Measurements from ENCODE around the gene ETV1.

Gene ETV1

DNA sequence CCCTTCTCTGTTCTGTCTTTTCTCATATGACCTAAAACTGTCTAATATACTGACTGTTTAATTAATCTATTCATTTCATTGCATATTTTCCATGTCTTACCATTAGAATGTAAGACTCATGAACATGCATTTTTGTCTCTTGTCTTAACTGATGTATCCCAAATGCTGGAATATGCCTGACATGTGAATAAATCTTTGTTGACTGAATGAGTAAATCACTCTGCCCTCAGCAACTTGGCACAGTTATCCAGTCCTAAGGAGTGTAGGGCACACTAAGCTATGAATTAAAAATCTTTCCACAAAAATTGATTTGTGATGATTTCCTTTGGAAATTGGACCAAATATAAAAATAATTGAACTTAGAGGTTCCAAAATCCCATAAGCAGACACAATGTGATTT is 111.3 kb downstream of the ETV1 start:
- DNase-seq: no peak

DNA sequence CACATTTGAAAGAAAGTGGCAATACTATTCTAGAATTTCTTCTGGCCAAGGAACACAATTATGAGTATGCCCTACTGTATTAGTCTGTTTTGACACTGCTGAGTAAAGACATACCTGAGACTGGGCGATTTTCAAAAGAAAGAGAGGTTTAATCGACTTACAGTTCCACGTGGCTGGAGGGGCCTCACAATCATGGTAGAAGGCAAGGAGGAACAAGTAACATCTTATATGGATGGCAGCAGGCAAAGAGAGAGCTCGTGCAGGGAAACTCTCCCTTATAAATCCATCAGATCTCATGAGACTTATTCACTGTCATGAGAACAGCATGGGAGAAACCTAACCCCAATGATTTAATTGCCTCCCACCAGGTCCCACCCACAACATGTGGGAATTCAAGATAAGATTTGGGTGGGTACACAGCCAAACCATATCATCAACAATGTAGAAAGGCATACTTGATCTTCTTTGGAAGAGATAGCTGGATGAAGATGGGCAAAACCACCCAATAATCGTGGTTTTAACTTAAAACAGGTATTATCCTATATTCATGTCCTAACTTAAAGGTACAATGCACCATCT is 113.9 kb downstream of the ETV1 start:
- no peak for DNase-seq

- no peak for DNase-seq
Measured at GRCh38 chr7:13874783-13875182, 114.7 kb downstream of the ETV1 start.

GRCh38 chr7:13872709-13873108 is 116.8 kb downstream of the ETV1 start:
- no peak for DNase-seq

DNA sequence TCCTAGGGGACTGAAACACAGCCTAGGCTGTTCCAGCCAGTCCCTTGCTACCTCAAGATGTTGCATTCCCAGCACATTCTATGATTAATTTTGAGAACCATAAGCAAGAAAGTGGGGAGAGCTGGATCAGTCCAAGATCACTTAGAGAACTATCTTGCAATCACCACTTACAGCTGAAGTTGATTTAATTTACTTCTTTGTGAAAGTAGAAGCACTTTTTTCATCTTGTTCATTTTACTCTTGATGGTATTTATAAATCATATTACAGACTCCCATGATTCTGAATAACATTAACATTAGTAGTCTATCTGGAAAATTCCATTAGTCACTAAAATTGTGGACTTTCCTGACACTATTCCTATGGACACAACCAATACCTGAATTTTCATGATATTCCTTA is 118.5 kb downstream of the ETV1 start:
- DNase-seq: no peak

GRCh38 chr7:13860734-13861133 is 128.7 kb downstream of the ETV1 start:
- DNase-seq: no peak

DNA sequence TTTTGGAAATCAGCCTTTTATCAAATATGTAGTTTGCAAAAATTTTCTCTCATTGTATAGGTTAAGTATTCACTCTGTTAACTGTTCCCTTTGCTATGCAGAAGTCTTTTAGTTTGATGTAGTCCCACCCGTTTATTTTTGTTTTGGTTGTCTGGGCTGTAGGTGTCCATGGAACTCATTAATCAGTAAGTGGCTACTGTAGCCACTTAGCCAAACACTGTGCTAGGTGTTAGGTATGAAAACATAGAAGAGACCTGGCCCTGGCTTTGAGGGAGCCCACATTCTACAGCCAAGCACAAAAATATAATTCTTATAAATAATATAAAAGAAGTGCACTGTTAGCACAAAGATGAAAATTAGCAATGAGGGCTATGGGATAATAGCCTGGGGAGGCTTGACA is 133.5 kb downstream of the ETV1 start:
- no peak for DNase-seq

DNA sequence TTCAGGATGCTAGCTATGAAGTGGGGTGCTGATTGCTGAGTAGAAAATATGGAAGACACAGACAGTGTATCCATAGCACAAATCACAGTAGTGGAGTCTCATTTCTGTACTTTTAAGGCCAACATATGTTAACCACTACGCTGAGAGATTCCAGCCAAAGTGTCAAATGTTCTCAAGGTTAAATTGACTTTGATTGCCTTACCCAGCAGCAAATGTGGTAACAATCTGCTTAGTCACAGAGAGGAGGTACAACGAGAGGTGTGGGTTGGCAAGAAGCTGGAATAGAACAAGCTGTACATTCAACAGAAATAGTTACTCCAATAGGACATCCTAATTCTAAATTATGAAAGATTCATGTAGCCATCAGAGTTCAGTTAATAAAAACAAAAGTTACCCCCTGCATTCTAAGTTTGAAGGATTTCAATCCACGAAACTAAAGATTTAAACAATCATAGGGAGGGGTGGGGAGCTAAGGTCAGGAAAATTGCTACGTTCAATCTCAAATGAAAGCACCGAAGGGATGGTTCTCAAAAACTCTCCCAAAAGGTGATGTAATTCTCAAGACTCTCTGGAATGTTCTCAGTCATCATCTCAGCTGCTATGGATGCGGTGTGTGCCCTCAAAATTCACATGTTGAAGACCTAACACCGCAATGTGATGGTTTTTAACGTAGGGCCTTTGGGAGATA is 137.0 kb downstream of the ETV1 start:
- DNase-seq: no peak

DNA sequence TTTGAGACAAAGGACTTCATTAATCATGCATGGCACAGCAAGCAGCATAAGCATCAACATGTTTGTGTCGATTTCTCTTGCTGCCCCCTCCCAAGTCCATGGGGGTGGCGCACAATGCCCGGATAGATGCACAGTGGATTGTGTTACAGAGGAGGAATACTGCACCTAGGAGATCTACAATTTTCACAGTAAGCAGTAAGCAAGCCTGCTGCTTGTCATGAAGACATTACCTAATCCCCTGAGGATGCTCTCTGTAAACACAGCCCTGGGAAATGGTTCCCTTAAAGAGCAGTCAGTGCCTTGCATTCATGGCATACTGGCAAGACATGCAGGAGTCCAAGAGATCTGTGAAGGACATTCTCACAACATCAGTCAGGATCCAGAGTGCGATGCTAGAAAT is 137.7 kb downstream of the ETV1 start:
- DNase-seq: no peak

DNA sequence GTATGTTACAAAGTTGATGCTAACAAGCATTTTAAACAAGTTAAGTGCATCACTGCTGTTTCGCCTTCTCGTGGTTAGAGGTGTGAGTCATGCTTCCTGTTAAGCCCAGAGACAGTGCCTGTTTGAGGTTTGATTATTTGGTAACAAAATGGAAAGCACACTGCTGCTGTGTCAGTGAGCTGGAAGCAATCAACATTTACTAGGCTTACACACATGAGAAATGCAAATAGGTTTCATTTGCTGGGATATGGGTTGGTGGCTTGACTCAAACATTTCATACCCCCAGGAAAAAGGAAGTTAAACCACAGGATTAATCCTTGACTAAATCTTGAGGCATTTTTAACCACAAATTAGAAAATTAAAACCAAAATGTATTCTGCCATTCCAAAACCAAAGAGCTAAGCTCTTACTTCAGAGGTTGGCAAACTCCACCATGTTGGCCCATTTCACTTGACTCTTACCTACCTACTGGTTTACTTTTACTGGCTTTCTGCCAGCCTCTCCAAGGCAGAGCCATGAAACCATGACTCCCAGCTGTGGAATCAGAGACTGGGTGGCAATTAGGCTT is 139.2 kb downstream of the ETV1 start:
- peak; percentile 90 for DNase-seq

GRCh38 chr7:13849163-13849892 is 140.1 kb downstream of the ETV1 start:
- DNase-seq: no peak

DNA sequence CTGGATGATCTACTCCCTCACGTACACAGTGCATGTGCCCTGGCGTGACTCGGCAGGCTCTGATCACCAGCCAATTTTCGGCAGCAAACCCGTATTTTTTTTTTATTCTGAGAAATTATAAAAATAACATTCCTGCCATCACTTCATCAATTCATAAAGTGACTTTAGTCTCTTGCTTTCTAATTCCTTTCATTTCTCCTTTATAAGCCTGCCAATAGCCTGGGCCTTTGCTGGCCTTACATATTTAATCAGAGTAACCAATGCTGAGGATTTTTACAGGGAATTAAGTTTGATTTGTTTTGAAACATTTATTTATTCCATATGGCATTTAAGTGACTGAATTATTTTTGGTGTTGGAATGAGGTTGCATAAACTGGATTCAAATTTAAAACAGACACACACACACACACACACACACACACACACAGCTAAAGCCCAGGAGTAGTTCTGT is 140.8 kb downstream of the ETV1 start:
- no peak for DNase-seq

DNA sequence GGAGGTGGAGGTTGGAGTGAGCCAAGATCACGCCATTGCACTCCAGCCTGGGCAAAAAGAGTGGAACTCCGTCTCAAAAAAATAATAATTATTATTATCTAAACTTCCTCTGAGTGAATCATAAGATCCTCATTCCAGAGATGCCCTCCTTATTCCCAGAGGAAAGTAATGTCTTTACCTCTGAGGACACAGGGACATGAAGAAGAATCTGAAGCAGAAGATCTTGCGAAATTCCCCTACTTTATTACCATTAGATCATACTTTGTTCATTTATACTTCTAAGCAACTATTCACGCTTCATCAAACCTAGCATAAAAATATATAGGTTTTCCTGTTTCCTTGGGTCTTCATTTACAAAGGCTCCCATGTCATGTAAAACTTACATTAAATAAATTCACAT is 143.1 kb downstream of the ETV1 start:
- DNase-seq: no peak

DNA sequence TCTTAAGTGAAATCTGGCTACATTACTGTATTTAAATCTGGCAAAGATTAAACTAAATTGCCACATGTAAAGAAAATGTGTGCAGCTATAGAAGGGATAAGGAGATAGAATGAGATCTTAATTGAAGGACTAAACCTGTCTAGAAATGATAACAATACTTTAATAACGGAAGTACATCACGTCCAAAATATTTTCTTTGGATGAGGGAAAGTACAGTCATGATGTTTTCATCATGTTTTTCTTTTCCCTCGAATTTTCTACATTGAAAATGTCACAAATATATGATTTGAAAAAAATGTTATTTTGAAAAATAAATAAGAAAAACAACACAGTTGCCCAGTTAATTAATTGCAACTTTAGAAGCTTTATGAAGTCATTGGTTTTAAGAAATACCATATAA is 143.9 kb downstream of the ETV1 start:
- no peak for DNase-seq

GRCh38 chr7:13844954-13845353 is 144.5 kb downstream of the ETV1 start:
- no peak for DNase-seq

DNA sequence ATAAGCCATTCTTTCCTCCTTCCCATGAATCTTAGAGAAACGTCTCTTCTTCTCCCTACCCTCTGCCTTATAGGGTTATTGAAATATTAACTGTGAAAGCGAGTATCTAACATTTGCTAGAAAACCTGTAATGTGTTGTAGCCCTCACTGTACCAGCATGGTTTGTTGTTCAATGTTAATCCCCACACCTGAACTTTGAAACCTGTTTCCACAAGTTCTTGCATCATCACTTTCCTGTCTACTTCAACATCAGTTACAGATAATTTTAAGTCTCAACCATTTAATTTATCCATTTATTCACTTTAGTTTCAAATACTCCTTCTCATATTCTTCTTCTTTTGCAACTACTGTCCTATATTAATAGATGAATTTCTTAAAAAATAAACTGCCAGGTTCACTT is 148.2 kb downstream of the ETV1 start:
- DNase-seq: no peak

Data from inflammatory macrophage treated with lipopolysaccharide for 4 hours (primary cell).